ENCODE results near the gene KATNAL1.

Gene KATNAL1

DNA sequence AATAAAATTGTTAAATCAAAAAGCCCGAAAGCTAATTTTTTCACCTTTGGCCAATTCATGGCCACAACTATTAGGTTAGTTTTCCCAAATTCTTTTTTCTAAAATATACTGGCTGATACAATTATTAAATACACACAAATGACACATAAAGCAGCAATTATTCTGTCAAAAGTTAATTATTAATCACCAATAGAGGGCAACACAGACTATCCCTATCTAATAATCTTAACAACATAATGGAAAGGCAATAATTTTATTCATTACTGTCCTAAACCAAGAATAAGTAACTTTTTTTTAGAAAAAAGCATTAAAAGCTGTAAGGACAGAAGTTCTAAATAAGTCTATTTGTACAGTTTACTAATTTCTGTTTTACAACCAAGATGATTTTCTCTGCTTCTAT, 51.7 kb downstream of the KATNAL1 start:
- no peak for DNase-seq (ENCODE audit: extremely low read depth, low read depth)
- TF ChIP-seq, protein P1, sequence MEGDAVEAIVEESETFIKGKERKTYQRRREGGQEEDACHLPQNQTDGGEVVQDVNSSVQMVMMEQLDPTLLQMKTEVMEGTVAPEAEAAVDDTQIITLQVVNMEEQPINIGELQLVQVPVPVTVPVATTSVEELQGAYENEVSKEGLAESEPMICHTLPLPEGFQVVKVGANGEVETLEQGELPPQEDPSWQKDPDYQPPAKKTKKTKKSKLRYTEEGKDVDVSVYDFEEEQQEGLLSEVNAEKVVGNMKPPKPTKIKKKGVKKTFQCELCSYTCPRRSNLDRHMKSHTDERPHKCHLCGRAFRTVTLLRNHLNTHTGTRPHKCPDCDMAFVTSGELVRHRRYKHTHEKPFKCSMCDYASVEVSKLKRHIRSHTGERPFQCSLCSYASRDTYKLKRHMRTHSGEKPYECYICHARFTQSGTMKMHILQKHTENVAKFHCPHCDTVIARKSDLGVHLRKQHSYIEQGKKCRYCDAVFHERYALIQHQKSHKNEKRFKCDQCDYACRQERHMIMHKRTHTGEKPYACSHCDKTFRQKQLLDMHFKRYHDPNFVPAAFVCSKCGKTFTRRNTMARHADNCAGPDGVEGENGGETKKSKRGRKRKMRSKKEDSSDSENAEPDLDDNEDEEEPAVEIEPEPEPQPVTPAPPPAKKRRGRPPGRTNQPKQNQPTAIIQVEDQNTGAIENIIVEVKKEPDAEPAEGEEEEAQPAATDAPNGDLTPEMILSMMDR (IDR thresholded peaks at IDR 0.05; ENCODE audit: low read depth, low read length) = peak; percentile 1; the same call in 1 of the 2 replicates

GRCh38 chr13:30253830-30254229, 53.5 kb downstream of the KATNAL1 start:
- DNase-seq (ENCODE audit: extremely low read depth, low read depth) = no peak
- TF ChIP-seq, protein P1 (IDR thresholded peaks at IDR 0.05; ENCODE audit: low read depth, low read length) = no peak

DNA sequence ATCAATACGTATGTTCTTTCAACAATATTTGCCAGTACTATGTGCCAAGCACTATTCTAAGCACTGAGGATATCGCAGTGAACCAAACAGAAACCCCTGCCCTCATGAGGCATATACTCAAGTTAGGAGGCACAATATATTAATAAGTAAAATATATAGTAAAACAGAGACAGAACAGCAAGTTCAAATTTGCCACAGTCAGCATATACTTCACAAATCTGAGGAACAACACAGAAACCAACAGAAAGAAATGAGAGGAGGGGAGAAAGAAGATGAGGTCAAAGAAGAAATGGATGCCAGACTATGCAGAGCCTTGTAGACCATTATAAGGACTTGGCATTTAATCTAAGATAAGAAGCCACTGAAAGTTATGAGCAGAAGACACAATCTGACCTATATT, 59.9 kb downstream of the KATNAL1 start:
- DNase-seq (ENCODE audit: extremely low read depth, low read depth) = no peak
- TF ChIP-seq, protein P1 (IDR thresholded peaks at IDR 0.05; ENCODE audit: low read depth, low read length) = no peak

GRCh38 chr13:30241532-30241931, 65.8 kb downstream of the KATNAL1 start:
- DNase-seq (ENCODE audit: extremely low read depth, low read depth) = no peak
- TF ChIP-seq, protein P1 (IDR thresholded peaks at IDR 0.05; ENCODE audit: low read depth, low read length) = no peak

- TF ChIP-seq, protein P1 (IDR thresholded peaks at IDR 0.05; ENCODE audit: low read depth, low read length) = no peak
These were observed 66.7 kb downstream of the KATNAL1 start for GRCh38 chr13:30240608-30241007.

GRCh38 chr13:30235216-30235615, 72.1 kb downstream of the KATNAL1 start:
- no peak for DNase-seq (ENCODE audit: extremely low read depth, low read depth)
- TF ChIP-seq, protein P1 (IDR thresholded peaks at IDR 0.05; ENCODE audit: low read depth, low read length) = no peak

More at GRCh38 chr13:30240608-30241007, 66.7 kb downstream of the KATNAL1 start:
- no peak for DNase-seq (ENCODE audit: extremely low read depth, low read depth)

DNA sequence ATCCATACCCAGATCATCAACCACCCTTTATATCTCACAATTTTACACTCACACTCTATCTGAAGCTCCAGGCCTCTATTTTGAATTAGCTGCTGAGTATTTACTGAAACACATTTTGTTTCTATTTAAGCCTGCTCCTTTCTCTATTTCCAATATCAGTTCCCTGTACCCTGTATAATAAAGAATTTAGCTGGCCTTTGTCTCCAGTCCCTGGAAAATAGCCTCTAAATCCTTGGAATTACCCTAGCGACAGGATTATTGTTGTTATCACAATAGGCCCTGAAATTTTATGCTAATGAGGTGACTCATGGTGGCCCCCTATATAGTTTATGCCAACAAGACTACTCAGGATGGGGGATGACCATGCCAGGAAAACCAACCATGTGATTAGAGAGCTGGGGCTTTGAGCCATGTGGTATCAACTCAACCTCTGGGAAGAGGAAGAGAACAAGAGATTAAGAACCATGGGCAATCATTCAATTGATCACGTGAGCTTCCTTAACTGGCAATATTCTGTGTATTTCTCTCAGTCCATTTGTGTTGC, 72.7 kb downstream of the KATNAL1 start:
- TF ChIP-seq, protein P1 (IDR thresholded peaks at IDR 0.05; ENCODE audit: low read depth, low read length) = no peak
- no peak for DNase-seq (ENCODE audit: extremely low read depth, low read depth)
